Measurements from ENCODE around the gene KCNH1.

GRCh38 chr1:210722410-210723081, 411.4 kb downstream of the KCNH1 start:
- TF ChIP-seq GATA3 (IDR thresholded peaks at IDR 0.05; ENCODE audit: low read depth, low read length) (peak; percentile 86), GATA2 (IDR thresholded peaks at IDR 0.05; ENCODE audit: low read depth, low read length) (peak; percentile 91)
